ENCODE results near the gene FNBP1. TPM values are rescaled to one million over a fixed set of nuclear protein-coding genes. Genes with fewer than 3 reads are reported as not detected.
"Not testable (repeated sequence)": the region's sequence is repeated elsewhere in the genome, so short reads cannot be mapped to it uniquely, and the experiment has no call there.

Gene FNBP1
- total RNA-seq, 1 donor: 44.4 TPM

- no peak overlapping the region for H3K4me3 ChIP-seq (ENCODE audit: low read depth, low read length)
- no peak for DNase-seq (ENCODE audit: low read depth)
- TF ChIP-seq, protein P1, sequence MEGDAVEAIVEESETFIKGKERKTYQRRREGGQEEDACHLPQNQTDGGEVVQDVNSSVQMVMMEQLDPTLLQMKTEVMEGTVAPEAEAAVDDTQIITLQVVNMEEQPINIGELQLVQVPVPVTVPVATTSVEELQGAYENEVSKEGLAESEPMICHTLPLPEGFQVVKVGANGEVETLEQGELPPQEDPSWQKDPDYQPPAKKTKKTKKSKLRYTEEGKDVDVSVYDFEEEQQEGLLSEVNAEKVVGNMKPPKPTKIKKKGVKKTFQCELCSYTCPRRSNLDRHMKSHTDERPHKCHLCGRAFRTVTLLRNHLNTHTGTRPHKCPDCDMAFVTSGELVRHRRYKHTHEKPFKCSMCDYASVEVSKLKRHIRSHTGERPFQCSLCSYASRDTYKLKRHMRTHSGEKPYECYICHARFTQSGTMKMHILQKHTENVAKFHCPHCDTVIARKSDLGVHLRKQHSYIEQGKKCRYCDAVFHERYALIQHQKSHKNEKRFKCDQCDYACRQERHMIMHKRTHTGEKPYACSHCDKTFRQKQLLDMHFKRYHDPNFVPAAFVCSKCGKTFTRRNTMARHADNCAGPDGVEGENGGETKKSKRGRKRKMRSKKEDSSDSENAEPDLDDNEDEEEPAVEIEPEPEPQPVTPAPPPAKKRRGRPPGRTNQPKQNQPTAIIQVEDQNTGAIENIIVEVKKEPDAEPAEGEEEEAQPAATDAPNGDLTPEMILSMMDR (IDR thresholded peaks at IDR 0.05; ENCODE audit: insufficient read depth, low read length): no peak
These were observed 151.4 kb downstream of the FNBP1 start for GRCh38 chr9:129891569-129891968.

GRCh38 chr9:129890718-129891299, 152.2 kb downstream of the FNBP1 start:
- not testable (repeated sequence) for H3K4me3 ChIP-seq (ENCODE audit: low read depth, low read length); DNase-seq (ENCODE audit: low read depth)

DNA sequence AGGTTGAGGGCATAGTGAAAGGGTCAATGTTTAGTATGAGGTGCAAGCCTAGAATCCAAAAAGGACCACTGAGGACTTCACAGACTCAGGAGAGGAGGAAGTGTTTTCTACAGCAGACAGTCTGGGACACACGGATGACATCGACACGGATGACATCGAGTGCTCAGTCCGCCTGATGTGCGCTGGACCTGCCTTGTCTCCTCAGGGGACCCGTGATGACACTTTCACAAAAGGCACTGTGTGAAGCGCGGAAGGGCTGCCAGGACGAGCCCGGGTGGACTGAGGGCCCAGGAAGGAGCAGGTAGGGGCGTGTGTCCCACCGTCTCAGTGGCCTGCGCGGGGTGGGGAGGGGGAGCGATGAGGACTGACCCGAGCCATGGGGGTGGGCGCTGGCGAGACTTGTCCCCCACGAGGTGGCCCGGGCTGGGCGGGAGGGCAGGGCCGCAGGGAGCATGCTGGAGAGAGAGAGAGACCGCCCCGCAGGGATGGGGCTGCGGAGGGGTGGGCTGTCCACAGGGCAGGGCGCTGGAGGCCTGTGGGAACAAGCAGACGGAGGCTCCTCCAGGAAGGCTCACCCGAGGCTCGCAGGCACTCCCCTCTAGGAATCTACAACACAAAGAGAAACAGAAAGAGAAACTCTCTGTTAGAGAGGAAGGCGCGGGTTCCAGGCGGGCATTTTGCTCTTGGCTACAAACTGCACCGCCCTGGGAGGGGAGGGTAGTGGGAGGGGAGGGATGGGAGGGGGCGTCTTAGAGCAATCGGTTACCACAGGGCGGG, 152.9 kb downstream of the FNBP1 start:
- TF ChIP-seq, protein P1 (IDR thresholded peaks at IDR 0.05; ENCODE audit: insufficient read depth, low read length): no peak
- DNase-seq (ENCODE audit: low read depth): no peak
- H3K4me3 ChIP-seq (ENCODE audit: low read depth, low read length): no peak overlapping the region

GRCh38 chr9:129889122-129889940, 153.7 kb downstream of the FNBP1 start:
- H3K4me3 ChIP-seq (ENCODE audit: low read depth, low read length): no peak overlapping the region
- DNase-seq (ENCODE audit: low read depth): no peak
- TF ChIP-seq, protein P1 (IDR thresholded peaks at IDR 0.05; ENCODE audit: insufficient read depth, low read length): no peak

DNA sequence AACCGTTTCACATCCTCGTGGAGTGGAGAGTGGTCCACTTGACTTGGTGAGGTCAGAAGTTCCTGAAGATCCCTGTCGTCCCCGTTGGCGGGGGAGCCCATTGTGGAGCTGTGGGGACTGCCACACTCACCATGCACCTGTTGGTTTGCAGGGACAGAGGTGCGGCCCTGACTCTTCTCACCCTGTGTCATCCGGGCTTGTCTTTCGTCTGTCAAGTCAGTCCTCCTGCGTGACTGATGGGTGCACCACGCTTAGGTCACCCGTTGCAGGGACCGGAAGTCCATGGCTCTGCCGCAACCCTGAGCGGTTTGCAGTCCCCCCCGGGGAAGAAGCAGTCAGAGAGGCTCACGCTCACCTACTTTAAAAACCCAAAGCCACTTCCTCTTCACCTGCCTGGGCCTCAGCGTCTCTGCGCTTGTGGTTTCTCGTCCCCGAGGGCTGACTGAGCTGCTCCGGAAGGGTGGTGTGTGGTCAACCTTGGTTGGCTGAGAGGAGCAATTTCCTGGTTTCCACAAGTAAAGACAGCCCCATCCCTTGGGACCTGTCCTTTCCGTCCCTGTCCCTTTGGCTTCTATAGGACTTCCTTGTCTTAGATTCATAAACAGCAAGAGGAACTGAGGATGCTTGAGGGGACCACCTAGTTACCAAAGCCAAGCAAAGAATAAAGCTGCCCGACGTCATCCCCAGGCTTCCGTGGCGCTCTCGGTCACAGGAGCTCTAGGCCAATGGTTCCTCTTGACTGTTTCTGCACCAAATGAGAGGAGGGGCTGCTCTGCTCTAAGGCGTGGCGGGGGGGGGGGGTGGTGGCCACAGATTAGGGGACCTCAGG, 154.5 kb downstream of the FNBP1 start:
- TF ChIP-seq, protein P1 (IDR thresholded peaks at IDR 0.05; ENCODE audit: insufficient read depth, low read length): no peak
- DNase-seq (ENCODE audit: low read depth): no peak
- H3K4me3 ChIP-seq (ENCODE audit: low read depth, low read length): no peak overlapping the region

- TF ChIP-seq, protein P1 (IDR thresholded peaks at IDR 0.05; ENCODE audit: insufficient read depth, low read length): peak; percentile 43
- peak; percentile 67 for DNase-seq (ENCODE audit: low read depth)
- H3K4me3 ChIP-seq (ENCODE audit: low read depth, low read length): no peak overlapping the region
These were observed 155.4 kb downstream of the FNBP1 start for GRCh38 chr9:129887334-129888292.
